GM23248 (cell line): ENCODE measurements around the gene HOXB3.

ENCODE experiments used
- EZH2 ChIP-seq: fragments of 200-600 bp; sonication (generic); IDR thresholded peaks from 2 replicates; pipeline ENCODE4 v1.6.1; 2018; ENCODE audit warnings: antibody characterized with exemption, mild to moderate bottlenecking; ENCODE audit not compliant: insufficient read depth, poor library complexity, severe bottlenecking
- EZH2phosphoT487 ChIP-seq: fragments of 200-600 bp; sonication (generic); IDR thresholded peaks from 2 replicates; pipeline ENCODE4 v1.6.1; 2018; ENCODE audit warnings: antibody characterized with exemption, moderate library complexity, mild to moderate bottlenecking, low read depth; ENCODE audit not compliant: insufficient read depth

- no peak for TF ChIP-seq EZH2phosphoT487
- no peak for TF ChIP-seq EZH2
Observed at GRCh38 chr17:48565925-48566710, 23.9 kb downstream of the HOXB3 start.
